ENCODE results near the gene CRYZ.

GRCh38 chr1:74775735-74776134 lies 42.9 kb upstream of the CRYZ start:
- TF ChIP-seq ZBED1 (IDR thresholded peaks at IDR 0.05; ENCODE audit: borderline replicate concordance): no peak
- TF ChIP-seq YY1 (IDR thresholded peaks at IDR 0.05; ENCODE audit: low read depth, low read length): no peak
- TF ChIP-seq EZH2 (IDR thresholded peaks at IDR 0.05; ENCODE audit: borderline replicate concordance, control insufficient read depth, low read depth, low read length): no peak
- TF ChIP-seq MTA2 (IDR thresholded peaks at IDR 0.05; ENCODE audit: low read depth): no peak
- TF ChIP-seq POLR2AphosphoS5 (IDR thresholded peaks at IDR 0.05; ENCODE audit: low read length): no peak
- no peak for TF ChIP-seq REST (IDR thresholded peaks at IDR 0.05; ENCODE audit: low read depth, low read length)
- TF ChIP-seq SIX5 (IDR thresholded peaks at IDR 0.05; ENCODE audit: low read depth, low read length, severe bottlenecking): no peak
- TF ChIP-seq POLR2A (IDR thresholded peaks at IDR 0.05; ENCODE audit: low read depth, low read length): no peak
- TF ChIP-seq CTCF (IDR thresholded peaks at IDR 0.05 in 2 of 3, conservative IDR thresholded peaks at IDR 0.05 in 1 of 3; ENCODE audit: control insufficient read depth in 2 of 3, extremely low read depth in 1 of 3, insufficient read depth in 1 of 3, low read depth in 3 of 3, low read length in 3 of 3): no peak; a peak in 1 of 6 replicates
- no peak for TF ChIP-seq MEF2A (IDR thresholded peaks at IDR 0.05; ENCODE audit: insufficient read depth, low read depth, low read length)
- no peak for TF ChIP-seq CREM (IDR thresholded peaks at IDR 0.05; ENCODE audit: low read depth)
- TF ChIP-seq BCL11A (IDR thresholded peaks at IDR 0.05; ENCODE audit: low read depth, low read length): no peak

Measured in GM12878 (cell line).